Muscle of leg (tissue), 11 donors: Measurements from ENCODE around the gene HSPA12A. TPM values are rescaled to one million over a fixed set of nuclear protein-coding genes. Genes with fewer than 3 reads are reported as not detected.

Experiments used
- DNase-seq: peaks from one replicate; pipeline ENCODE4 v3.0.0; 2013
- H3K27ac ChIP-seq: one replicate; pipeline ENCODE4 v1.5.1; 2013; ENCODE audit warnings: mild to moderate bottlenecking, low read length, control low read depth
- H3K27me3 ChIP-seq: one replicate; pipeline ENCODE4 v1.6.1; 2013; ENCODE audit warnings: low read length; ENCODE audit not compliant: control insufficient read depth, insufficient read depth
- H3K36me3 ChIP-seq: one replicate; pipeline ENCODE4 v1.6.1; 2013; ENCODE audit warnings: low read length; ENCODE audit not compliant: control insufficient read depth, insufficient read depth
- H3K4me1 ChIP-seq: one replicate; pipeline ENCODE4 v1.6.1; 2013; ENCODE audit warnings: low read length; ENCODE audit not compliant: control insufficient read depth, insufficient read depth
- H3K4me3 ChIP-seq: one replicate; pipeline ENCODE4 v1.5.1; 2013; ENCODE audit warnings: low read length, control low read depth
- H3K9me3 ChIP-seq: replicated peaks from 2 replicates; pipeline ENCODE4 v1.6.1; 2013; ENCODE audit warnings: low read depth, low read length; ENCODE audit not compliant: control insufficient read depth
- WGBS: methylation state at CpG from one replicate; pipeline ENCODE4 v1.1.5; 2013; ENCODE audit warnings: missing lambda C conversion rate; ENCODE audit not compliant: insufficient coverage; 5-methylcytosine and 5-hydroxymethylcytosine counted together
- polyA plus RNA-seq, 8 donors: library from polyadenylated mRNA; unstranded; fragments of 120-200 nt; gene quantifications; one replicate each; pipeline versions ENCODE4 v1.2.1 to v1.2.3, GENCODE V29; 2013; ENCODE audit warnings: inconsistent platforms in 1 of 8, low replicate concordance in 1 of 8; ENCODE audit not compliant: insufficient read length in 8 of 8, insufficient read depth in 1 of 8
- total RNA-seq: library from RNA; stranded (reverse); fragments of 120-200 nt; gene quantifications from one replicate; pipeline ENCODE4 v1.2.4, GENCODE V29; 2013

Gene HSPA12A
- total and polyA plus RNA-seq, 9 donors, result 5.5 to 10.8 (median 7.4) TPM

- no peaks in the 10 kb centered on the region for H3K36me3 ChIP-seq
- peaks cover 31% of the 10 kb centered on the region for H3K4me1 ChIP-seq
- WGBS, result 51% methylated on average over 14 of the region's 14 CpGs
- H3K27ac ChIP-seq, result no peak overlapping the region
- peaks cover 2% of the 10 kb centered on the region for H3K27me3 ChIP-seq
- no peak for DNase-seq
- H3K9me3 ChIP-seq, result no peaks in the 10 kb centered on the region
- H3K4me3 ChIP-seq, result no peak overlapping the region
Observed at GRCh38 chr10:116694243-116694926, 48.0 kb downstream of the HSPA12A start.

GRCh38 chr10:116692225-116692624, 50.1 kb downstream of the HSPA12A start:
- peaks cover 48% of the 10 kb centered on the region for H3K4me1 ChIP-seq
- no peak for DNase-seq
- peak overlapping the region; percentile 29 for H3K27ac ChIP-seq
- H3K4me3 ChIP-seq, result no peak overlapping the region
- peaks cover 2% of the 10 kb centered on the region for H3K27me3 ChIP-seq
- no peaks in the 10 kb centered on the region for H3K36me3 ChIP-seq
- no peaks in the 10 kb centered on the region for H3K9me3 ChIP-seq
- 87% methylated on average over 7 of the region's 8 CpGs for WGBS

GRCh38 chr10:116691635-116692034, 50.7 kb downstream of the HSPA12A start:
- peak; percentile 89 for DNase-seq
- Histone ChIP-seq H3K4me1 (peaks cover 50% of the 10 kb centered on the region), H3K27me3 (peaks cover 2% of the 10 kb centered on the region), H3K36me3 (no peaks in the 10 kb centered on the region), H3K27ac (peak overlapping the region; percentile 59), H3K9me3 (no peaks in the 10 kb centered on the region), H3K4me3 (no peak overlapping the region)
- WGBS, result 34% methylated on average over 4 of the region's 6 CpGs

- Histone ChIP-seq H3K9me3 (no peaks in the 10 kb centered on the region), H3K36me3 (no peaks in the 10 kb centered on the region), H3K27me3 (no peaks in the 10 kb centered on the region), H3K4me3 (no peak overlapping the region), H3K4me1 (peaks cover 50% of the 10 kb centered on the region), H3K27ac (peak overlapping the region; percentile 59)
- peak; percentile 84 for DNase-seq
- 27% methylated on average over 15 of the region's 17 CpGs for WGBS
Observed at GRCh38 chr10:116690356-116691322, 51.7 kb downstream of the HSPA12A start.

GRCh38 chr10:116689744-116690143, 52.6 kb downstream of the HSPA12A start:
- no peak for DNase-seq
- Histone ChIP-seq H3K36me3 (no peaks in the 10 kb centered on the region), H3K9me3 (no peaks in the 10 kb centered on the region), H3K4me1 (peaks cover 50% of the 10 kb centered on the region), H3K27me3 (no peaks in the 10 kb centered on the region), H3K27ac (no peak overlapping the region), H3K4me3 (no peak overlapping the region)
- WGBS, result 100% methylated on average over 1 of the region's 4 CpGs

GRCh38 chr10:116688741-116689495, 53.4 kb downstream of the HSPA12A start:
- Histone ChIP-seq H3K36me3 (no peaks in the 10 kb centered on the region), H3K27ac (peak overlapping the region; percentile 59), H3K4me3 (no peak overlapping the region), H3K4me1 (peaks cover 50% of the 10 kb centered on the region), H3K27me3 (no peaks in the 10 kb centered on the region), H3K9me3 (no peaks in the 10 kb centered on the region)
- no peak for DNase-seq
- 60% methylated on average over 3 of the region's 7 CpGs for WGBS

- peak overlapping the region; percentile 59 for H3K27ac ChIP-seq
- H3K27me3 ChIP-seq, result no peaks in the 10 kb centered on the region
- H3K4me1 ChIP-seq, result peaks cover 50% of the 10 kb centered on the region
- peak; percentile 83 for DNase-seq
- H3K9me3 ChIP-seq, result no peaks in the 10 kb centered on the region
- no peaks in the 10 kb centered on the region for H3K36me3 ChIP-seq
- H3K4me3 ChIP-seq, result no peak overlapping the region
- WGBS, result 10% methylated on average over 3 of the region's 7 CpGs
Observed at GRCh38 chr10:116688241-116688711, 54.1 kb downstream of the HSPA12A start.

- WGBS, result 37% methylated on average over 3 of the region's 6 CpGs
- H3K27ac ChIP-seq, result no peak overlapping the region
- DNase-seq, result peak; percentile 22
- no peaks in the 10 kb centered on the region for H3K36me3 ChIP-seq
- H3K4me3 ChIP-seq, result no peak overlapping the region
- H3K9me3 ChIP-seq, result no peaks in the 10 kb centered on the region
- peaks cover 50% of the 10 kb centered on the region for H3K4me1 ChIP-seq
- H3K27me3 ChIP-seq, result no peaks in the 10 kb centered on the region
Observed at GRCh38 chr10:116687633-116688032, 54.7 kb downstream of the HSPA12A start.

- Histone ChIP-seq H3K9me3 (no peaks in the 10 kb centered on the region), H3K27ac (no peak overlapping the region), H3K27me3 (no peaks in the 10 kb centered on the region), H3K36me3 (no peaks in the 10 kb centered on the region), H3K4me3 (no peak overlapping the region), H3K4me1 (peaks cover 41% of the 10 kb centered on the region)
- WGBS, result 80% methylated on average over 1 of the region's 3 CpGs
- no peak for DNase-seq
Observed at GRCh38 chr10:116686632-116687031, 55.7 kb downstream of the HSPA12A start.
